Measurements from ENCODE around the gene SON.

The SON gene

DNA sequence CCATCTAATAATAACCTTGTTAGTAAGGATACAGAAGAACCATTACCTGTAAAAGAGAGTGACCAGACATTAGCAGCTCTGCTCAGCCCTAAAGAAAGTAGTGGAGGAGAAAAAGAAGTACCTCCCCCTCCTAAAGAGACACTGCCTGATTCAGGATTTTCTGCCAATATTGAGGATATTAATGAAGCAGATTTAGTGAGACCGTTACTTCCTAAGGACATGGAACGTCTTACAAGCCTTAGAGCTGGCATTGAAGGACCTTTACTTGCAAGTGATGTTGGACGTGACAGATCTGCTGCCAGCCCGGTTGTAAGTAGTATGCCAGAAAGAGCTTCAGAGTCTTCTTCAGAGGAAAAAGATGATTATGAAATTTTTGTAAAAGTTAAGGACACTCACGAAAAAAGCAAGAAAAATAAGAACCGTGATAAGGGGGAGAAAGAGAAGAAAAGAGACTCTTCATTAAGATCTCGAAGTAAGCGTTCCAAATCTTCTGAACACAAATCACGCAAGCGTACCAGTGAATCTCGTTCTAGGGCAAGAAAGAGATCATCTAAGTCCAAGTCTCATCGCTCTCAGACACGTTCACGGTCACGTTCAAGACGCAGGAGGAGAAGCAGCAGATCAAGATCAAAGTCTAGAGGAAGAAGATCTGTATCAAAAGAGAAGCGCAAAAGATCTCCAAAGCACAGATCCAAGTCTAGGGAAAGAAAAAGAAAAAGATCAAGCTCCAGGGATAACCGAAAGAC lies 11.6 kb downstream of the SON start:
- no peak overlapping the region for H3K4me3 ChIP-seq (ENCODE audit: low read depth, low read length)
- DNase-seq (ENCODE audit: low read depth) = no peak
- TF ChIP-seq, protein P1, sequence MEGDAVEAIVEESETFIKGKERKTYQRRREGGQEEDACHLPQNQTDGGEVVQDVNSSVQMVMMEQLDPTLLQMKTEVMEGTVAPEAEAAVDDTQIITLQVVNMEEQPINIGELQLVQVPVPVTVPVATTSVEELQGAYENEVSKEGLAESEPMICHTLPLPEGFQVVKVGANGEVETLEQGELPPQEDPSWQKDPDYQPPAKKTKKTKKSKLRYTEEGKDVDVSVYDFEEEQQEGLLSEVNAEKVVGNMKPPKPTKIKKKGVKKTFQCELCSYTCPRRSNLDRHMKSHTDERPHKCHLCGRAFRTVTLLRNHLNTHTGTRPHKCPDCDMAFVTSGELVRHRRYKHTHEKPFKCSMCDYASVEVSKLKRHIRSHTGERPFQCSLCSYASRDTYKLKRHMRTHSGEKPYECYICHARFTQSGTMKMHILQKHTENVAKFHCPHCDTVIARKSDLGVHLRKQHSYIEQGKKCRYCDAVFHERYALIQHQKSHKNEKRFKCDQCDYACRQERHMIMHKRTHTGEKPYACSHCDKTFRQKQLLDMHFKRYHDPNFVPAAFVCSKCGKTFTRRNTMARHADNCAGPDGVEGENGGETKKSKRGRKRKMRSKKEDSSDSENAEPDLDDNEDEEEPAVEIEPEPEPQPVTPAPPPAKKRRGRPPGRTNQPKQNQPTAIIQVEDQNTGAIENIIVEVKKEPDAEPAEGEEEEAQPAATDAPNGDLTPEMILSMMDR (IDR thresholded peaks at IDR 0.05; ENCODE audit: low read depth, low read length) = no peak
- TF ChIP-seq MAX (IDR thresholded peaks at IDR 0.05; ENCODE audit: low read depth, low read length) = no peak
- no peak for TF ChIP-seq POLR2A (IDR thresholded peaks at IDR 0.05; ENCODE audit: extremely low read depth, insufficient read length)

GRCh38 chr21:33554982-33555344 lies 12.1 kb downstream of the SON start:
- H3K4me3 ChIP-seq (ENCODE audit: low read depth, low read length) = no peak overlapping the region
- TF ChIP-seq POLR2A (IDR thresholded peaks at IDR 0.05; ENCODE audit: extremely low read depth, insufficient read length) (no peak), MAX (IDR thresholded peaks at IDR 0.05; ENCODE audit: low read depth, low read length) (no peak), MYC (IDR thresholded peaks at IDR 0.05; ENCODE audit: low read depth, low read length) (no peak)
- TF ChIP-seq, protein P1 (IDR thresholded peaks at IDR 0.05; ENCODE audit: low read depth, low read length) = no peak
- DNase-seq (ENCODE audit: low read depth) = no peak

DNA sequence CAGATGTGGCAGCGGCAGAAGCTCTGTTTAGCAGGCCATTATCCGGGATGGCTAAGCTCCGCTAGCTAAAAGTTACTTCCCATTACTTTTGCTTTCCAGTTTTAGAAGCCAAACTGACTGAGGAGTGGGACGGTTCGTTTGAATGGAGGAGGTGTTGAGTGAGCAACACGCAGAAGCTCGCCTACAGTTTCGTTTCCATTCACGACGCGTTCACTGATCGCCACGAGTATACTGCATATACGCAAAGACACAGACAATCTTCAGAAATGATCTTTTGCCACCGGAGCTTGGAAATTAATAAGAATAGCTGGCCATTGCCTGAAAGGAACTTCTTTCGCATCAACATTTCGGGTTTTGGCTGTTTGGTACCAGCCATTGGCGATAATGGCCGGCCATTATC lies 14.6 kb downstream of the SON start:
- no peak for DNase-seq (ENCODE audit: low read depth)
- no peak for TF ChIP-seq MYC (IDR thresholded peaks at IDR 0.05; ENCODE audit: low read depth, low read length)
- no peak for TF ChIP-seq POLR2A (IDR thresholded peaks at IDR 0.05; ENCODE audit: extremely low read depth, insufficient read length)
- TF ChIP-seq MAX (IDR thresholded peaks at IDR 0.05; ENCODE audit: low read depth, low read length) = no peak
- TF ChIP-seq, protein P1 (IDR thresholded peaks at IDR 0.05; ENCODE audit: low read depth, low read length) = no peak
- no peak overlapping the region for H3K4me3 ChIP-seq (ENCODE audit: low read depth, low read length)

DNA sequence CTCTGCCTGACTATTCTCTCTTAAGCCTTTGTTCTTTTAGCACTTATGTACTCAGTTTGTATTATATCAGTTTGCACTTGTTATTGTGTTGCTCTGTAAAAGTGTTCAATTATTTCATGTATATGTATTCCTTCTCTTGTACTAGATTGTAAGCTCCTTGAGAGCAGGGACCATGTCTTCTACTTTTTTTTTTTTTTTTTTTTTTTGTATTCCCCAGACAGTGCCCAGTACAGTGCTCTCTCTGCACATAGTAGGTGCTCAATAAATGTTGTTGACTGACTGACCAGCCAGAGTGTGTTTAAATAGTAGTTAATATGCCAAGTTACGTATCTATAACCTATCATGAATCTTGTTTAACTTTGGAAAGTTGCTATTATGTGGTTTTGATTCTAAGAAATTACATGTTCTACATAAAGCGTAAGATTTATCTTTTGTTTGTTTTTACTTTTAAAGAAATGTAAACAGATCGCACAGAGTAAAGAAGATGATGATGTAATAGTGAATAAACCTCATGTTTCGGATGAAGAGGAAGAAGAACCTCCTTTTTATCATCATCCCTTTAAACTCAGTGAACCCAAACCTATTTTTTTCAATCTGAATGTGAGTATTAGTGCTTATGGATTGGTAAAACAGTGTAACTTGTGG lies 16.1 kb downstream of the SON start:
- TF ChIP-seq, protein P1 (IDR thresholded peaks at IDR 0.05; ENCODE audit: low read depth, low read length) = no peak
- TF ChIP-seq MYC (IDR thresholded peaks at IDR 0.05; ENCODE audit: low read depth, low read length) = no peak
- TF ChIP-seq POLR2A (IDR thresholded peaks at IDR 0.05; ENCODE audit: extremely low read depth, insufficient read length) = no peak
- TF ChIP-seq MAX (IDR thresholded peaks at IDR 0.05; ENCODE audit: low read depth, low read length) = no peak
- no peak overlapping the region for H3K4me3 ChIP-seq (ENCODE audit: low read depth, low read length)
- DNase-seq (ENCODE audit: low read depth) = no peak

GRCh38 chr21:33559813-33560212 lies 17.0 kb downstream of the SON start:
- no peak for TF ChIP-seq POLR2A (IDR thresholded peaks at IDR 0.05; ENCODE audit: extremely low read depth, insufficient read length)
- TF ChIP-seq MAX (IDR thresholded peaks at IDR 0.05; ENCODE audit: low read depth, low read length) = no peak
- TF ChIP-seq, protein P1 (IDR thresholded peaks at IDR 0.05; ENCODE audit: low read depth, low read length) = no peak
- no peak for TF ChIP-seq MYC (IDR thresholded peaks at IDR 0.05; ENCODE audit: low read depth, low read length)
- H3K4me3 ChIP-seq (ENCODE audit: low read depth, low read length) = no peak overlapping the region
- DNase-seq (ENCODE audit: low read depth) = no peak

Measured in NB4 (cell line).